Activated T-cell treated with anti-CD3 and anti-CD28 coated beads, Interleukin-2, amount 50 U/mL, for 4 hours (primary cell): ENCODE measurements around the gene SEMA5B. TPM values are rescaled to one million over a fixed set of nuclear protein-coding genes. Genes with fewer than 3 reads are reported as not detected.

Experiments used
- ATAC-seq, 2 donors: fragments of 200-7000 bp; cut with Tn5 transposase; one replicate each; pipeline ENCODE4 v1.10.0; 2021
- DNase-seq: peaks from one replicate; pipeline ENCODE4 v3.0.0-alpha.2; 2020
- H3K27me3 Mint-ChIP-seq: one replicate; pipeline ENCODE4 v1.8.0; 2021; ENCODE audit warnings: low read depth, mixed read lengths
- H3K36me3 Mint-ChIP-seq: one replicate; pipeline ENCODE4 v1.8.0; 2022; ENCODE audit warnings: mixed read lengths; ENCODE audit not compliant: insufficient read depth
- H3K4me1 Mint-ChIP-seq: one replicate; pipeline ENCODE4 v1.8.0; 2021; ENCODE audit warnings: low read depth, mixed read lengths
- H3K4me3 Mint-ChIP-seq: one replicate; pipeline ENCODE4 v1.8.0; 2021; ENCODE audit warnings: mild to moderate bottlenecking, moderate library complexity, mixed read lengths
- H3K9me3 Mint-ChIP-seq: one replicate; pipeline ENCODE4 v1.8.0; 2021; ENCODE audit warnings: mixed read lengths
- total RNA-seq, 3 donors: library from RNA; stranded (reverse); gene quantifications; one replicate each; pipeline ENCODE4 v1.2.1, GENCODE V29; 2021

The SEMA5B gene
- total RNA-seq, 3 donors from 2014 or later: not detected

DNA sequence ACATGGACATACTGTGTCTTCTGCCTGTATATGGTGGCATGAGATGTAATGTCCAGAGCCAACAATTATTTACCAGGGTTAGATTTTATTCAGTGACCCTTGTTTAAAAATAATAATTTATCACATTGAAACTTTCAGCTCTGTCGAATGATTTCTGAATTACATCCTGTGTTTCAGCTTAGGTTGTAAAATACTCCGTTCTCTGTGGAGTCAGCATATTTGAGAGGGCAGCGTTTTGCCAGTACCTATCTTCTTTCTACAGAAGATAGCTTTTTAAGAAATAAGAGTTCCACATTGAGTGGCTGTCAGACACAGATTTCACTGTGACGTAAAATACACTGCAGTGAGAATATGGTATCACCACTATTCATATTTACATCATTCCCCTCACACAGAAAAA, 147.4 kb downstream of the SEMA5B start:
- H3K36me3 Mint-ChIP-seq: peaks cover 18% of the 10 kb centered on the region
- no peaks in the 10 kb centered on the region for H3K27me3 Mint-ChIP-seq
- ATAC-seq: no peak
- H3K9me3 Mint-ChIP-seq: no peaks in the 10 kb centered on the region
- no peak for DNase-seq
- H3K4me1 Mint-ChIP-seq: peaks cover 9% of the 10 kb centered on the region
- H3K4me3 Mint-ChIP-seq: no peak overlapping the region

GRCh38 chr3:122875547-122876127, 151.9 kb downstream of the SEMA5B start:
- Mint-ChIP-seq H3K4me1 (peaks cover 11% of the 10 kb centered on the region), H3K9me3 (no peaks in the 10 kb centered on the region), H3K36me3 (peaks cover 26% of the 10 kb centered on the region), H3K4me3 (no peak overlapping the region), H3K27me3 (no peaks in the 10 kb centered on the region)
- no peak for ATAC-seq
- DNase-seq: no peak

DNA sequence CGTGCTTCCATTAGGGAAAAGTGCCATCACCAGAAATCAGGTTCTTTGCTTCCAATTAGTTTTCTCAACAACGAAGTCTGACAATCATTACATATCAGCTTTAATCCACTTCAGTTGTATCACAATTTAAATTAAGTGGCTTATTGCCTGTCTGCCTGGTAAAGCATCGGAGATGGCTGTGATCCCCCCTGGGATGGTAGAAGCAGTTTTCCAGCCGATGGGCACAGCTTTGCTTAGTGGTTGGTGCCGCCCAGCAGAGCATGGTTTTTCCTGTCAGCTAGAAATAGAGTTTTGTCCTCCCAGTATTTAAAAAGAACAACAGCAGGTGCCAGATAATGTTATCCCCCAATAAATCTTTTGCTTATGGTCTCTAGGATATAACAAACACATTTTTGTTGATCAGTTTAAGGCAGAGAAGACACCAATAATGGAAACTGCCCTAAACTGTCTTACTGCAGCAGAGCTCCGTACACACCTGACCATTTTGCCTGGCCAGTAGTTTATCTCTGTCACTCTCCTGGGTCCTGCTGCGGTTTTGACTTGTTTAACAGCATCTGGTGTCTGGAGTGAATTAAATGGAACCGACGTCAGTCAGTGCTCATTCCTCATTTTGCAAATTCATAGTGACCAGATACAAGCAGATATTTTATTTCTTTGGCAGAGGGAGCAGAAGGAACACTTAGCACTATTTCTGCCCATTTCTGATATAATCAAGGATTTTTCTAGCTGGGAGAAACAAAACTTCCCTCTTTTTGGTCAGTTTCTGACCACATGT, 153.6 kb downstream of the SEMA5B start:
- DNase-seq (no peak), ATAC-seq (no peak)
- Mint-ChIP-seq H3K27me3 (no peaks in the 10 kb centered on the region), H3K9me3 (no peaks in the 10 kb centered on the region), H3K36me3 (peaks cover 17% of the 10 kb centered on the region), H3K4me1 (peaks cover 11% of the 10 kb centered on the region), H3K4me3 (no peak overlapping the region)

DNA sequence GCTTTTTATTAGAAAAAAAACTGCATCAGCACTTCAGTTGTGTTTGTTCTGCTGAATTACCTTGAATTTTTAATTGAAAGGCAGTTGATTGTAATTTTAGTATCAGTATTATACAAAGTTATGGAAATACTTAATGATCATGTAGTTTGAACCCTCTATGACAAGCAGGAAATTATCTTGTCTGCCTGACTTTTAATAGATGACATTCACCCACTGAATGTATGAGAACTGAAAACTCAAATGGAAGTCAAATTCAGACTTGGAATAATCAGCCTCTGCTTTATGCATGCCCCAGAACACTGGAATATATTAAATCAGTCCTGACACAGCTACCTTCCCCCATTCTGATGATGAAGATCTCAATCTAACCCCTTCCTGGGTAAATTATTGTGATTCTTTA, 159.2 kb downstream of the SEMA5B start:
- ATAC-seq: no peak
- Mint-ChIP-seq H3K36me3 (peaks cover 9% of the 10 kb centered on the region), H3K9me3 (no peaks in the 10 kb centered on the region), H3K27me3 (no peaks in the 10 kb centered on the region), H3K4me3 (no peak overlapping the region), H3K4me1 (no peaks in the 10 kb centered on the region)
- no peak for DNase-seq

DNA sequence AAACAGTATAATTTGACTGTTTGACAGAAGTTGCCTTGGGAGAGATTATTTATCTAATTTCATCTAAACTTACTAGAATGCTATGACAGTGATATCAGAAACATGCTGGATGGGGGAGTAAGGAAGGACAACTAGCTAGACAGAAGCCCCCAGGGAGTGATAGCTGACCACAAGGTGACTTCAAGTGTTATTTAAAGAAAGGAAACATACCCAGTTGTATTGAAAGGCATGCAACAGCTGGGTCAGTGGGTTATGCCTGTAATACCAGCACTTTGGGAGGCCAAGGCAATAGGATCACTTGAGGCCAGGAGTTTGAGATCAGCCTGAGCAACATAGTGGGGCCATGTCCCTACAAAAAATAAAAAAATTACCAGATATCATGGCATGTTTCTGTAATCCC, 163.1 kb downstream of the SEMA5B start:
- H3K27me3 Mint-ChIP-seq: no peaks in the 10 kb centered on the region
- no peak for ATAC-seq

DNA sequence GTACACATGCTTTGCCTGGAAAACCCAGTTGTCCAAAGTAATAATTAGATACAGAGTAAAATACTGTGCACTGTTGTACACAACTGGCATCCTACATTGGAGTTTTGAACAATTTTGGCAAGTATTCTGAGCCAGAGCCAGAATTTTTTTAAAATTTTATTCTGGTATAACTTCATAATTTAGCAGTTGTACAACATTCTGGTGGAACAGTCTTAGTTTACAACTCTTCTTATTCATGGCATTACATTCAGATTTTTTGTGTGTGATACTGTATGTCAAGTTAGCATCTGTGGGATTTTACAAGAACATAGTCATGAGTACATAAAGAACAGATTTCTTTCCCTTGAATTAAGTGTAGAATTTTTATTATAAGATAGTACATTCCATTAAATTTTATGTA, 165.2 kb downstream of the SEMA5B start:
- Mint-ChIP-seq H3K36me3 (peaks cover 14% of the 10 kb centered on the region), H3K4me1 (no peaks in the 10 kb centered on the region), H3K27me3 (no peaks in the 10 kb centered on the region), H3K4me3 (no peak overlapping the region), H3K9me3 (no peaks in the 10 kb centered on the region)
- no peak for ATAC-seq
- DNase-seq: no peak

More for the DNA sequence above, 163.1 kb downstream of the SEMA5B start:
- Mint-ChIP-seq H3K36me3 (peaks cover 14% of the 10 kb centered on the region), H3K4me3 (no peak overlapping the region), H3K9me3 (no peaks in the 10 kb centered on the region), H3K4me1 (no peaks in the 10 kb centered on the region)
- DNase-seq: no peak

Other genes with a start within 250 kb of the SEMA5B start
- gene HSPBAP1, start 233.9 kb downstream of the SEMA5B start, total RNA-seq: 1 to 10 TPM; 7.6 to 8.8 (median 7.7) TPM
- gene SLC49A4, start 232.7 kb downstream of the SEMA5B start, total RNA-seq: 1 to 10 TPM; 1.7 to 2.0 (median 1.7) TPM
- gene PDIA5, start 39.3 kb upstream of the SEMA5B start, total RNA-seq: 10 to 100 TPM; 29.6 to 35.3 (median 33.1) TPM
- 10 to 100 TPM in 2 of 3 donors, 1 to 10 TPM in 1; 9.9 to 15.3 (median 14.4) TPM for gene SEC22A, start 174.2 kb upstream of the SEMA5B start, total RNA-seq